GM23338 (cell line): ENCODE results near the gene ULBP1. TPM values are rescaled to one million over a fixed set of nuclear protein-coding genes. Genes with fewer than 3 reads are reported as not detected.

Source experiments
- ATAC-seq: fragments of 200-7000 bp; cut with Tn5 transposase; 3 replicates; pipeline ENCODE4 v1.9.1; 2020
- DNase-seq: peaks from one replicate; pipeline ENCODE4 v3.0.0-alpha.2; 2015; ENCODE audit warnings: low spot score
- H2AFZ ChIP-seq: fragments of 200-600 bp; sonication (generic); 2 replicates; pipeline ENCODE4 v1.8.0; 2016; ENCODE audit warnings: antibody characterized with exemption, mild to moderate bottlenecking, moderate library complexity
- H3F3A ChIP-seq: fragments of 200-600 bp; sonication (generic); replicated peaks from 2 replicates; pipeline ENCODE4 v1.8.0; 2017; ENCODE audit warnings: antibody characterized with exemption, mixed run types, low read depth
- H3K27ac ChIP-seq: fragments of 200-600 bp; sonication (generic); 2 replicates; pipeline ENCODE4 v1.6.1; 2016; ENCODE audit warnings: low read depth
- H3K27me3 ChIP-seq: fragments of 200-600 bp; sonication (generic); 2 replicates; pipeline ENCODE4 v1.8.0; 2016; ENCODE audit warnings: mild to moderate bottlenecking, mixed run types, moderate library complexity; ENCODE audit not compliant: insufficient read depth
- H3K36me3 ChIP-seq: fragments of 200-600 bp; sonication (generic); 2 replicates; pipeline ENCODE4 v1.8.0; 2016; ENCODE audit warnings: mild to moderate bottlenecking; ENCODE audit not compliant: insufficient read depth
- H3K4me1 ChIP-seq: fragments of 200-600 bp; sonication (generic); 2 replicates; pipeline ENCODE4 v1.8.0; 2016; ENCODE audit warnings: mild to moderate bottlenecking, moderate library complexity; ENCODE audit not compliant: insufficient read depth
- H3K4me2 ChIP-seq: fragments of 200-600 bp; sonication (generic); 2 replicates; pipeline ENCODE4 v1.7.1; 2017; ENCODE audit warnings: mixed run types
- H3K4me3 ChIP-seq: fragments of 200-600 bp; sonication (generic); 2 replicates; pipeline ENCODE4 v1.6.1; 2016; ENCODE audit warnings: mixed run types
- H3K79me2 ChIP-seq: fragments of 200-600 bp; sonication (generic); replicated peaks from 2 replicates; pipeline ENCODE4 v1.8.0; 2017; ENCODE audit warnings: mild to moderate bottlenecking; ENCODE audit not compliant: insufficient read depth
- H3K9me2 ChIP-seq: fragments of 200-600 bp; sonication (generic); 2 replicates; pipeline ENCODE4 v1.8.0; 2017; ENCODE audit not compliant: insufficient read depth
- H4K20me1 ChIP-seq: fragments of 200-600 bp; sonication (generic); replicated peaks from 2 replicates; pipeline ENCODE4 v1.8.0; 2017; ENCODE audit warnings: mild to moderate bottlenecking; ENCODE audit not compliant: insufficient read depth
- H3K27ac Mint-ChIP-seq: 2 replicates; pipeline ENCODE4 v1.8.0; 2020; ENCODE audit warnings: inconsistent platforms, mild to moderate bottlenecking, moderate library complexity, mixed read lengths
- H3K27me3 Mint-ChIP-seq: 3 replicates; pipeline ENCODE4 v1.8.0; 2022; ENCODE audit warnings: low read depth, mild to moderate bottlenecking, moderate library complexity, mixed read lengths, inconsistent platforms; ENCODE audit not compliant: insufficient read depth, poor library complexity
- H3K36me3 Mint-ChIP-seq: 3 replicates; pipeline ENCODE4 v1.8.0; 2021; ENCODE audit warnings: low read depth, mild to moderate bottlenecking, inconsistent platforms, moderate library complexity, mixed read lengths
- H3K4me1 Mint-ChIP-seq: 3 replicates; pipeline ENCODE4 v1.8.0; 2020; ENCODE audit warnings: mild to moderate bottlenecking, inconsistent platforms, mixed read lengths
- H3K4me3 Mint-ChIP-seq: 3 replicates; pipeline ENCODE4 v1.8.0; 2021; ENCODE audit warnings: moderate library complexity, mild to moderate bottlenecking, inconsistent platforms, mixed read lengths
- H3K9me3 Mint-ChIP-seq: 3 replicates; pipeline ENCODE4 v1.8.0; 2020; ENCODE audit warnings: moderate library complexity, mild to moderate bottlenecking, inconsistent platforms, mixed read lengths
- CREB1 ChIP-seq: fragments of 250-450 bp; sonication (Bioruptor Pico); IDR thresholded peaks from 2 replicates; pipeline ENCODE4 v1.5.0; 2020; ENCODE audit warnings: low read depth, mild to moderate bottlenecking, moderate library complexity
- JUNB ChIP-seq: IDR thresholded peaks from one replicate; pipeline ENCODE4 v1.6.1; 2016; ENCODE audit warnings: antibody characterized with exemption; ENCODE audit not compliant: unreplicated experiment
- NANOG ChIP-seq: IDR thresholded peaks from 2 replicates; pipeline ENCODE4 v1.6.1; 2016; ENCODE audit warnings: antibody characterized with exemption, borderline replicate concordance
- POLR2AphosphoS5 ChIP-seq: IDR thresholded peaks from 2 replicates; pipeline ENCODE4 v1.6.1; 2016; ENCODE audit warnings: antibody characterized with exemption, low read depth
- STAT1 ChIP-seq: IDR thresholded peaks from one replicate; pipeline ENCODE4 v1.6.1; 2016; ENCODE audit warnings: antibody characterized with exemption; ENCODE audit not compliant: unreplicated experiment
- ZNF331 ChIP-seq: fragments of 250-450 bp; sonication (Bioruptor Pico); IDR thresholded peaks from 2 replicates; pipeline ENCODE4 v1.5.0; 2020; ENCODE audit warnings: low read depth, mild to moderate bottlenecking, moderate library complexity
- ZNF462 ChIP-seq: fragments of 250-450 bp; sonication (Bioruptor Pico); IDR thresholded peaks from 2 replicates; pipeline ENCODE4 v1.5.0; 2020; ENCODE audit warnings: mild to moderate bottlenecking, moderate library complexity
- polyA plus RNA-seq: library from polyadenylated mRNA; unstranded; fragments of >200 nt; fragmentation: Nextera tagmentation; extraction: Ambion mirVana; gene quantifications from 2 replicates; pipeline ENCODE4 v1.2.1, GENCODE V29; 2016
- total RNA-seq: library from RNA; depleted of rRNA; stranded (reverse); fragments of >200 nt; shearing (Covaris generic); gene quantifications from 2 replicates; pipeline ENCODE4 v1.2.3, GENCODE V29; 2014
- TF ChIP-seq, protein P1 (sequence below), 2 experiments: fragments of 200-600 bp in 1 of 2; sonication (generic) in 1 of 2; conservative IDR thresholded peaks; 2 replicates each; pipeline versions ENCODE4 v1.5.1 to v1.6.1; 2016 to 2017; ENCODE audit warnings: antibody characterized with exemption in 2 of 2, low read depth in 2 of 2, mild to moderate bottlenecking in 2 of 2, moderate library complexity in 1 of 2
- TF ChIP-seq, protein P2 (sequence below): IDR thresholded peaks from 2 replicates; pipeline ENCODE4 v1.6.1; 2016; ENCODE audit warnings: antibody characterized with exemption

Gene ULBP1
- total and polyA plus RNA-seq, 2 experiments from 2014 or later = 0.74 to 1.7 TPM

GRCh38 chr6:149950423-149950822 lies 13.3 kb upstream of the ULBP1 start (continued):
- TF ChIP-seq ZNF462 (CRISPR knock-in tag) (no peak), NANOG (no peak), CREB1 (CRISPR knock-in tag) (no peak), POLR2AphosphoS5 (no peak), ZNF331 (CRISPR knock-in tag) (no peak), STAT1 (no peak)

DNA sequence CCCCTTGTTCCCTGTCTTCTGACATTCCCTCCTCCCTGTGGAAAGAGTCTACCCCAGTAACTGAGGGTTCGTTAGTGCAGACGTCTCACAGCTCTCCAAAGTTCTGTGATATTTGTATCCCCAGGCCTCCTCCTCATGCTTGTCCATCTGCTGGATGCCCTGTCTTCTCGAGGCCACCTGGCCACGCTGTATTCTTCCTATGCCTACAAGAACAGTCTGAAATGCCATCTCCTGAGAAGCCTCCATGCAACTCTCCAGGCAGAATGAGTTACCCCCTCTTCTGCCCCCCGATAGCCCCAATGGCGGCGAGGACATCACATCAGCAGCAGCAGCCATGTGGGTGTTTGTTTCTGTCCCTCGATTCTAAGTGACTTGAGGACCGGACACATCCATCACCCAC lies 12.6 kb upstream of the ULBP1 start:
- H3K9me2 ChIP-seq = no peaks in the 10 kb centered on the region
- H3K4me3 ChIP-seq = no peak overlapping the region
- no peaks in the 10 kb centered on the region for H3F3A ChIP-seq
- H4K20me1 ChIP-seq = no peaks in the 10 kb centered on the region; the same call in 1 of the 2 replicates
- peaks cover 90% of the 10 kb centered on the region for H3K27me3 ChIP-seq
- H3K4me2 ChIP-seq = no peak overlapping the region
- no peaks in the 10 kb centered on the region for H3K36me3 ChIP-seq
- H2AFZ ChIP-seq = no peak overlapping the region
- H3K79me2 ChIP-seq = no peaks in the 10 kb centered on the region
- no peak for ATAC-seq
- H3K9me3 Mint-ChIP-seq = no peaks in the 10 kb centered on the region; the same call in 2 of the 3 replicates
- no peak overlapping the region for H3K27ac ChIP-seq
- peaks cover 75% of the 10 kb centered on the region for H3K27me3 Mint-ChIP-seq
- DNase-seq = no peak
- peaks cover 12% of the 10 kb centered on the region for H3K4me1 Mint-ChIP-seq
- H3K27ac Mint-ChIP-seq = no peak overlapping the region
- H3K4me3 Mint-ChIP-seq = no peak overlapping the region
- no peaks in the 10 kb centered on the region; the same call in 1 of the 2 replicates for H3K4me1 ChIP-seq
- H3K36me3 Mint-ChIP-seq = no peaks in the 10 kb centered on the region
- TF ChIP-seq, protein P1, sequence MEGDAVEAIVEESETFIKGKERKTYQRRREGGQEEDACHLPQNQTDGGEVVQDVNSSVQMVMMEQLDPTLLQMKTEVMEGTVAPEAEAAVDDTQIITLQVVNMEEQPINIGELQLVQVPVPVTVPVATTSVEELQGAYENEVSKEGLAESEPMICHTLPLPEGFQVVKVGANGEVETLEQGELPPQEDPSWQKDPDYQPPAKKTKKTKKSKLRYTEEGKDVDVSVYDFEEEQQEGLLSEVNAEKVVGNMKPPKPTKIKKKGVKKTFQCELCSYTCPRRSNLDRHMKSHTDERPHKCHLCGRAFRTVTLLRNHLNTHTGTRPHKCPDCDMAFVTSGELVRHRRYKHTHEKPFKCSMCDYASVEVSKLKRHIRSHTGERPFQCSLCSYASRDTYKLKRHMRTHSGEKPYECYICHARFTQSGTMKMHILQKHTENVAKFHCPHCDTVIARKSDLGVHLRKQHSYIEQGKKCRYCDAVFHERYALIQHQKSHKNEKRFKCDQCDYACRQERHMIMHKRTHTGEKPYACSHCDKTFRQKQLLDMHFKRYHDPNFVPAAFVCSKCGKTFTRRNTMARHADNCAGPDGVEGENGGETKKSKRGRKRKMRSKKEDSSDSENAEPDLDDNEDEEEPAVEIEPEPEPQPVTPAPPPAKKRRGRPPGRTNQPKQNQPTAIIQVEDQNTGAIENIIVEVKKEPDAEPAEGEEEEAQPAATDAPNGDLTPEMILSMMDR (conservative IDR thresholded peaks at IDR 0.05; ENCODE audit: low read depth in 2 of 2) = no peak
- TF ChIP-seq ZNF331 (CRISPR knock-in tag) (no peak), JUNB (no peak)
- TF ChIP-seq, protein P2, sequence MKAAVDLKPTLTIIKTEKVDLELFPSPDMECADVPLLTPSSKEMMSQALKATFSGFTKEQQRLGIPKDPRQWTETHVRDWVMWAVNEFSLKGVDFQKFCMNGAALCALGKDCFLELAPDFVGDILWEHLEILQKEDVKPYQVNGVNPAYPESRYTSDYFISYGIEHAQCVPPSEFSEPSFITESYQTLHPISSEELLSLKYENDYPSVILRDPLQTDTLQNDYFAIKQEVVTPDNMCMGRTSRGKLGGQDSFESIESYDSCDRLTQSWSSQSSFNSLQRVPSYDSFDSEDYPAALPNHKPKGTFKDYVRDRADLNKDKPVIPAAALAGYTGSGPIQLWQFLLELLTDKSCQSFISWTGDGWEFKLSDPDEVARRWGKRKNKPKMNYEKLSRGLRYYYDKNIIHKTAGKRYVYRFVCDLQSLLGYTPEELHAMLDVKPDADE = no peak
